GM23338 (cell line): ENCODE measurements around the gene HSPA12A. TPM values are rescaled to one million over a fixed set of nuclear protein-coding genes. Genes with fewer than 3 reads are reported as not detected.

Experiments used
- ATAC-seq: fragments of 200-7000 bp; cut with Tn5 transposase; 3 replicates; pipeline ENCODE4 v1.9.1; 2020
- DNase-seq: peaks from one replicate; pipeline ENCODE4 v3.0.0-alpha.2; 2015; ENCODE audit warnings: low spot score
- H2AFZ ChIP-seq: fragments of 200-600 bp; sonication (generic); 2 replicates; pipeline ENCODE4 v1.8.0; 2016; ENCODE audit warnings: antibody characterized with exemption, mild to moderate bottlenecking, moderate library complexity
- H3F3A ChIP-seq: fragments of 200-600 bp; sonication (generic); replicated peaks from 2 replicates; pipeline ENCODE4 v1.8.0; 2017; ENCODE audit warnings: antibody characterized with exemption, mixed run types, low read depth
- H3K27ac ChIP-seq: fragments of 200-600 bp; sonication (generic); 2 replicates; pipeline ENCODE4 v1.6.1; 2016; ENCODE audit warnings: low read depth
- H3K27me3 ChIP-seq: fragments of 200-600 bp; sonication (generic); 2 replicates; pipeline ENCODE4 v1.8.0; 2016; ENCODE audit warnings: mild to moderate bottlenecking, mixed run types, moderate library complexity; ENCODE audit not compliant: insufficient read depth
- H3K36me3 ChIP-seq: fragments of 200-600 bp; sonication (generic); 2 replicates; pipeline ENCODE4 v1.8.0; 2016; ENCODE audit warnings: mild to moderate bottlenecking; ENCODE audit not compliant: insufficient read depth
- H3K4me1 ChIP-seq: fragments of 200-600 bp; sonication (generic); 2 replicates; pipeline ENCODE4 v1.8.0; 2016; ENCODE audit warnings: mild to moderate bottlenecking, moderate library complexity; ENCODE audit not compliant: insufficient read depth
- H3K4me2 ChIP-seq: fragments of 200-600 bp; sonication (generic); 2 replicates; pipeline ENCODE4 v1.7.1; 2017; ENCODE audit warnings: mixed run types
- H3K4me3 ChIP-seq: fragments of 200-600 bp; sonication (generic); 2 replicates; pipeline ENCODE4 v1.6.1; 2016; ENCODE audit warnings: mixed run types
- H3K79me2 ChIP-seq: fragments of 200-600 bp; sonication (generic); replicated peaks from 2 replicates; pipeline ENCODE4 v1.8.0; 2017; ENCODE audit warnings: mild to moderate bottlenecking; ENCODE audit not compliant: insufficient read depth
- H3K9me2 ChIP-seq: fragments of 200-600 bp; sonication (generic); 2 replicates; pipeline ENCODE4 v1.8.0; 2017; ENCODE audit not compliant: insufficient read depth
- H4K20me1 ChIP-seq: fragments of 200-600 bp; sonication (generic); replicated peaks from 2 replicates; pipeline ENCODE4 v1.8.0; 2017; ENCODE audit warnings: mild to moderate bottlenecking; ENCODE audit not compliant: insufficient read depth
- H3K27ac Mint-ChIP-seq: 2 replicates; pipeline ENCODE4 v1.8.0; 2020; ENCODE audit warnings: inconsistent platforms, mild to moderate bottlenecking, moderate library complexity, mixed read lengths
- H3K27me3 Mint-ChIP-seq: 3 replicates; pipeline ENCODE4 v1.8.0; 2022; ENCODE audit warnings: low read depth, mild to moderate bottlenecking, moderate library complexity, mixed read lengths, inconsistent platforms; ENCODE audit not compliant: insufficient read depth, poor library complexity
- H3K36me3 Mint-ChIP-seq: 3 replicates; pipeline ENCODE4 v1.8.0; 2021; ENCODE audit warnings: low read depth, mild to moderate bottlenecking, inconsistent platforms, moderate library complexity, mixed read lengths
- H3K4me1 Mint-ChIP-seq: 3 replicates; pipeline ENCODE4 v1.8.0; 2020; ENCODE audit warnings: mild to moderate bottlenecking, inconsistent platforms, mixed read lengths
- H3K4me3 Mint-ChIP-seq: 3 replicates; pipeline ENCODE4 v1.8.0; 2021; ENCODE audit warnings: moderate library complexity, mild to moderate bottlenecking, inconsistent platforms, mixed read lengths
- H3K9me3 Mint-ChIP-seq: 3 replicates; pipeline ENCODE4 v1.8.0; 2020; ENCODE audit warnings: moderate library complexity, mild to moderate bottlenecking, inconsistent platforms, mixed read lengths
- CREB1 ChIP-seq: fragments of 250-450 bp; sonication (Bioruptor Pico); IDR thresholded peaks from 2 replicates; pipeline ENCODE4 v1.5.0; 2020; ENCODE audit warnings: low read depth, mild to moderate bottlenecking, moderate library complexity
- ETS1 ChIP-seq: IDR thresholded peaks from 2 replicates; pipeline ENCODE4 v1.6.1; 2016; ENCODE audit warnings: antibody characterized with exemption
- JUNB ChIP-seq: IDR thresholded peaks from one replicate; pipeline ENCODE4 v1.6.1; 2016; ENCODE audit warnings: antibody characterized with exemption; ENCODE audit not compliant: unreplicated experiment
- POLR2AphosphoS5 ChIP-seq: IDR thresholded peaks from 2 replicates; pipeline ENCODE4 v1.6.1; 2016; ENCODE audit warnings: antibody characterized with exemption, low read depth
- STAT1 ChIP-seq: IDR thresholded peaks from one replicate; pipeline ENCODE4 v1.6.1; 2016; ENCODE audit warnings: antibody characterized with exemption; ENCODE audit not compliant: unreplicated experiment
- ZNF331 ChIP-seq: fragments of 250-450 bp; sonication (Bioruptor Pico); IDR thresholded peaks from 2 replicates; pipeline ENCODE4 v1.5.0; 2020; ENCODE audit warnings: low read depth, mild to moderate bottlenecking, moderate library complexity
- ZNF462 ChIP-seq: fragments of 250-450 bp; sonication (Bioruptor Pico); IDR thresholded peaks from 2 replicates; pipeline ENCODE4 v1.5.0; 2020; ENCODE audit warnings: mild to moderate bottlenecking, moderate library complexity
- polyA plus RNA-seq: library from polyadenylated mRNA; unstranded; fragments of >200 nt; fragmentation: Nextera tagmentation; extraction: Ambion mirVana; gene quantifications from 2 replicates; pipeline ENCODE4 v1.2.1, GENCODE V29; 2016
- total RNA-seq: library from RNA; depleted of rRNA; stranded (reverse); fragments of >200 nt; shearing (Covaris generic); gene quantifications from 2 replicates; pipeline ENCODE4 v1.2.3, GENCODE V29; 2014

Gene HSPA12A
- total and polyA plus RNA-seq, 2 experiments from 2014 or later: 4.4 to 6.3 TPM

GRCh38 chr10:116699471-116700150 lies 42.8 kb downstream of the HSPA12A start (continued):
- TF ChIP-seq ZNF462 (CRISPR knock-in tag) (no peak), ETS1 (no peak), CREB1 (CRISPR knock-in tag) (no peak), POLR2AphosphoS5 (no peak)

GRCh38 chr10:116699049-116699448 lies 43.3 kb downstream of the HSPA12A start:
- no peak overlapping the region for H3K4me3 Mint-ChIP-seq
- no peaks in the 10 kb centered on the region for H4K20me1 ChIP-seq
- no peaks in the 10 kb centered on the region for H3F3A ChIP-seq
- peaks cover 8% of the 10 kb centered on the region; the same call in 1 of the 2 replicates for H3K4me1 ChIP-seq
- ATAC-seq: no peak
- H3K27ac ChIP-seq: no peak overlapping the region
- H3K4me1 Mint-ChIP-seq: peaks cover 17% of the 10 kb centered on the region
- no peaks in the 10 kb centered on the region; the same call in 2 of the 3 replicates for H3K9me3 Mint-ChIP-seq
- no peaks in the 10 kb centered on the region for H3K36me3 Mint-ChIP-seq
- H3K27me3 ChIP-seq: no peaks in the 10 kb centered on the region
- no peaks in the 10 kb centered on the region for H3K9me2 ChIP-seq
- DNase-seq: no peak
- peaks cover 12% of the 10 kb centered on the region for H3K27me3 Mint-ChIP-seq
- no peak overlapping the region for H3K4me2 ChIP-seq
- H3K79me2 ChIP-seq: no peaks in the 10 kb centered on the region
- TF ChIP-seq ZNF462 (CRISPR knock-in tag) (no peak), JUNB (no peak), ZNF331 (CRISPR knock-in tag) (no peak), POLR2AphosphoS5 (no peak), STAT1 (no peak)
- H3K4me3 ChIP-seq: no peak overlapping the region
- H2AFZ ChIP-seq: no peak overlapping the region
- no peak overlapping the region for H3K27ac Mint-ChIP-seq
- H3K36me3 ChIP-seq: no peaks in the 10 kb centered on the region
